Stimulated activated CD8-positive, alpha-beta memory T cell treated with anti-CD3 and anti-CD28 coated beads, Interleukin-4, amount 100 ng/mL, for 1 hour (primary cell): ENCODE data around the gene CCDC24.

ENCODE experiments used
- DNase-seq, 2 donors: peaks; one replicate each; pipeline ENCODE4 v3.0.0-alpha.2; 2020; ENCODE audit warnings: low read depth in 2 of 2, low spot score in 1 of 2

The CCDC24 gene

DNA sequence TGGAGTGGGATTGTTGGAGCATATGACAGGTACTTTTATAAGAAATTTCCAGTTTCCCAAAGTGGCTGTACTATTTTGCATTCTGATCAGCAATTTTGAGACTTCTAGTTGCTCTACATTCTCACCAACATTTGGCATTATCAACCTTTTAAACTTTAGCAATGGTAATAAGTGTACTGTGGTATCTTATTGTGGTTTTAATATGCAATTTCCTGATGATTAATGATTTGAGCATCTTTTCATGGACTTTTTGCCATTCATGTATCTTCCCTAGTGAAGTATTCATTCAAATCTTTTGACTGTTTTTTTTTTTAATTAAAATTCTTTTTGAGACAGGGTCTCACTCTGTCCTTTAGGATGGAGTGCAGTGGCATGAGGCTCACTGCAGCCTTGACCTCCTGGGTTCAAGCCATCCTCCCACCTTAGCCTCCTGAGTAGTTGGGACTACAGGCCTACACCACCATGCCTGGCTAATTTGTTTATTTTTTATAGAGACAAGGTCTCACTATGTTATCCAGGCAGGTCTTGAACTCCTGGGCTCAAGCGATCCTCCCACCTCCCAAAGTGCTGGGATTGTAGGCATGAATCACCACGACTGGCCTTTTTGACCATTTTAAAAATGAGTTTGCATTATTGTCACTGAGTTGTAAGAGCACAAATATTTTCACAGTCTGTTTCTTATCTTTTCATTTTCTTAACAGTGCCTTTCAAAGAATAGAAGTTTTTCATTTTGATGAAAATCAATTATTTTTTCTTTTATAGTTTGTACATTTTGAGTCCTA is 47.7 kb downstream of the CCDC24 start:
- DNase-seq, result no peak

DNA sequence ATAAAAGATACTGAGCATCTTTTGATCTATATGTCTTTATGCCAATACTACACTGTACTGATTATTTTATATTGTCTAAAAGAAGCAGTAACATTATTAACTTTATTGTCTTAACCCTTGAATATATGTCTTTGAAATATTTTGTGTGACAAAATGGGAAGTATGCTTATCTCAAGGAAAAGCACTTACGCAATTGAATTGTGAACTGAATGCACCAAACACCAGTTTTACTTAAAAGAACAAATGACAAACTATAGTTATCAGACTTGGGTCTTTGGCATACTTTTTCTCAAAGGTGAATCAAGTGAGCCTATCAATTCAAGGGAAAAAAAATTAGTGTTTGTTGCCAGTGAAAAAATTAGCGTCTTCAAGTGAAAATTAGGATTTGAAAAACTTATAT is 49.0 kb downstream of the CCDC24 start:
- no peak for DNase-seq

DNA sequence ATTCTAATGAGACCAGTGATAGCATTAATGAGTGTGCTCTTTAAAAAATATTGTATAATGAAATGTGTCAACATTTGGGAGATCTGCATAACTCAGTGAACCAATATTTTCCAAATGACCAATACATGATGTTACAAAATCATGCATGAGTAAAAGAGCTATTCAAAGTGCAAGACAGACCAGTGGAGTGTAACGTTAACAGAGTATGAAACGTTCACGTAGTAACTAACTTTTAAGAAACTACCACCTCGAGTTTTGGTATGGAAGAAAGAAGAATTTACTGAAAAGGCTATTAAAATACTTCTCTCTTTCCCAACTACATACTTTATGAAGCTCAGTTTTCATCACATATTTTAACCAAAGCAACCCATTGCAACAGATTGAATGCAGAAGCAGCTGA is 49.4 kb downstream of the CCDC24 start:
- no peak for DNase-seq

DNA sequence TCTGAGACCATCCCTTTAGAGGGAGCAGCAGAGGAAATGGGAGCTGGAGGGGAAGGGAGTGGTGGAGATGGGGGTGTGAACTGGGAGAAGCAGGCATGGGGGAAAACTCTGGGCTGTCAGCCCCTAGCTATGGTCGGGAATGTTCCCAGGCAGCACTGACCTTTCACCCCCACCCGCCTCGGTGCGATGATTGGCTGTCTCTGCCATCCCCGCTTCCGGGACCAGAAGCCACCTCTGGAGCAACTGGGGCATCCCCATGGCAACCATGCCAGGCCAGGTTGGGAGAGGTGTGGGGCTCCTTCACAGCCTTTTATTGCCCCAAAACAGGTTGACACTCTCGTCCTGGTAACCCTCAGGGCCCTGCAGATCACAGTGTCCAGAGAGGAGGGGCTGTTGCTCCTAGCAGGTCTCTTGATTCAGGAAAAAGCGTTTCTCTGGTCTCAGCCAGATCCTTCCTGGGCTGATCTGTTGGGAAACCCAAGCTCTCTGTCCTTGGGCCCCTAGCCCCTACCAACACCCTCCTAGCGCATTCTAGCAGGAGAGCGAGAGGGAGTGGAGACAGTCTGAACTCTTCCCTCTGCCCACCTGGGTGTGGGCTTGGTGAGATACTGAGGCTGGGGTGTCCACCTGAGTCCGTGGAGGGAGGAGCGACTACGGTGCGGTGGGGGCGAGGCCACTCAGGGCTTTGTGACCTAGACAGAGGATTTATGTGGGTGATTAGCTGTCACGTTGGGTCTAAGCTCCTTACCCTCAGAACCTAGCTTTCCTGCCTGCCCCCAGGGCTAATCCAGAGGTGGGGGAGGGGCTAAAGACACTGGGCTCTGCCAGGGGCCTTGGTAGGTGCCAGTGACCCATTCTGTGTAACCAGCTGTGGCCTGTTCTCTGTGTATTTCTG is 52.0 kb downstream of the CCDC24 start:
- no peak for DNase-seq

DNA sequence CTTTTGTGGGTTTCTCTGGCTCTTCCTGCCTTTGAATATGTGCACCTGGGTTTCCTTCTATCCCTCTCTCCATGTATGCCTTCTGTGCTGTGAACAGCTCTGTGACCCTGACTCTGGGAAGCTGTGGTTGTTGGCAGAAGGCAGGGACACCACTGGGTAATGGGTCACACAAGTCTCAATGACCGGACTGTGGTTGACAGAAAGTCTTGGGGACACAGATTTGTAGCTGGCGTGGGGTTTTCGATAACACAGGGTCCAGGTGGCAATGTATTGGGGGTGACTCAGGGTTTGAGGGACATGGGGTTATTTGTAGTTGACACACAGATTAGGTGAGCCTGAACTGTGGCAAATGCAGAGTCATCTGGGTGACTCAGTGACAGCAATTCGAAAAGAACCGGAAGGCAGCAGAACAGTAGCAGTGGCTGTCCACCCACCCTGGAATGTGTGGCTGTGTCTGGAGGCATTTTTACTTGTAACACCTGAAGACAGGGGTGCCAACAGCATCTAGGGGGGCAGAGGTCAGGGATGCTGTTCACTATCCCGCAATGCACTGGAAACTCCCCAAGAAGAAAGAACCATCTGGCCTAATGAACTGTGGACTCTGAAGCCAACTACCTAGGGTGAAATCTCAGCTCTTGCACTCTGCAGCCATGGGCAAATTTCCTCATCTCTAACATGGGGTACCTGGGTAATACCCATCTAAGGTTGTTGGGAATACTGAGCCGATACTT is 52.8 kb downstream of the CCDC24 start:
- no peak for DNase-seq

DNA sequence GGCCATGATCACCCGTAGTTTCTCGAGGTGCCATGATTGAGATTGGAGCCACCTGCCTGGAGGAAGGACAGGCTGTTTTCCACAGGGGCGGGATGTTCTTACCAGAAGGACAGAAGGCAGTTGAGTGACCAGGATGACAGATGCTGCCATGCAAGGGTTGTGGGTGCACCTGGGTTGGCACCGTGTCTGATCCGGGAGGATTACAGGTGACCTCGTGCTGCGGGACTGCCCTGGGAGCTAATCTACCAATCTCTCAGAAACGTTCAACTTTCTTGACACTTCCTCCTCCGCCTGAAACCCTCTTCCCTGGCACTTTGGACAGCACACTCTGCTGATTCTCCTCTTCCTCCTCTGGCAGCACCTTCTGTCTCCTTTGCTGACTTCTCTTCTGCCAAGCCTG is 53.7 kb downstream of the CCDC24 start:
- no peak for DNase-seq
